Measurements from ENCODE around the gene LAMTOR3. TPM values are rescaled to one million over a fixed set of nuclear protein-coding genes. Genes with fewer than 3 reads are reported as not detected.
A peak's percentile ranks its signal among the peaks of the same experiment; 100 is the strongest.

LAMTOR3 gene
- total RNA-seq, 1 donor from 2014 or later = 29.7 TPM

- peaks cover 44% of the 10 kb centered on the region for H3K36me3 Mint-ChIP-seq (ENCODE audit: low read depth)
- peak overlapping the region; percentile 96 for H3K27ac Mint-ChIP-seq
- no peaks in the 10 kb centered on the region for H3K9me3 Mint-ChIP-seq
- peaks cover 88% of the 10 kb centered on the region for H3K4me1 Mint-ChIP-seq (ENCODE audit: low read depth)
- no peak for DNase-seq (ENCODE audit: low spot score)
- H3K4me3 Mint-ChIP-seq = no peak overlapping the region
- no peaks in the 10 kb centered on the region for H3K27me3 Mint-ChIP-seq (ENCODE audit: insufficient read depth)
- intact Hi-C loops (cut with micrococcal nuclease) = no loop called here
Measured at GRCh38 chr4:99857307-99857706, 36.9 kb downstream of the LAMTOR3 start.

- Mint-ChIP-seq H3K27me3 (ENCODE audit: insufficient read depth) (no peaks in the 10 kb centered on the region), H3K4me1 (ENCODE audit: low read depth) (peaks cover 86% of the 10 kb centered on the region), H3K36me3 (ENCODE audit: low read depth) (peaks cover 44% of the 10 kb centered on the region), H3K27ac (peak overlapping the region; percentile 96), H3K9me3 (no peaks in the 10 kb centered on the region), H3K4me3 (peak overlapping the region; percentile 51)
- DNase-seq (ENCODE audit: low spot score) = peak; percentile 32
- intact Hi-C loops (cut with micrococcal nuclease) = loop anchor here (1.0 kb wide), 2 partner anchors 9 to 12 kb away; no protein-coding TSS in a partner anchor
Measured at GRCh38 chr4:99856166-99856565, 38.1 kb downstream of the LAMTOR3 start.

- Mint-ChIP-seq H3K4me3 (peak overlapping the region; percentile 59), H3K27me3 (ENCODE audit: insufficient read depth) (no peaks in the 10 kb centered on the region), H3K36me3 (ENCODE audit: low read depth) (peaks cover 47% of the 10 kb centered on the region), H3K9me3 (no peaks in the 10 kb centered on the region), H3K4me1 (ENCODE audit: low read depth) (peaks cover 86% of the 10 kb centered on the region), H3K27ac (peak overlapping the region; percentile 71)
- intact Hi-C loops (cut with micrococcal nuclease) = loop anchor here (1.0 kb wide), 2 partner anchors 8 to 13 kb away; no protein-coding TSS in a partner anchor
- no peak for DNase-seq (ENCODE audit: low spot score)
Measured at GRCh38 chr4:99855678-99856077, 38.5 kb downstream of the LAMTOR3 start.

GRCh38 chr4:99853999-99854398, 40.2 kb downstream of the LAMTOR3 start:
- peaks cover 84% of the 10 kb centered on the region for H3K4me1 Mint-ChIP-seq (ENCODE audit: low read depth)
- intact Hi-C loops (cut with micrococcal nuclease) = loop anchor here (2.0 to 5.0 kb wide), 5 partner anchors 228 to 1563 kb away; no protein-coding TSS in a partner anchor
- peak overlapping the region; percentile 71 for H3K27ac Mint-ChIP-seq
- no peaks in the 10 kb centered on the region for H3K9me3 Mint-ChIP-seq
- no peak overlapping the region for H3K4me3 Mint-ChIP-seq
- no peak for DNase-seq (ENCODE audit: low spot score)
- peaks cover 46% of the 10 kb centered on the region for H3K36me3 Mint-ChIP-seq (ENCODE audit: low read depth)
- H3K27me3 Mint-ChIP-seq (ENCODE audit: insufficient read depth) = no peaks in the 10 kb centered on the region

GRCh38 chr4:99853190-99853589, 41.0 kb downstream of the LAMTOR3 start:
- Mint-ChIP-seq H3K4me3 (peak overlapping the region; percentile 6), H3K27me3 (ENCODE audit: insufficient read depth) (no peaks in the 10 kb centered on the region), H3K27ac (peak overlapping the region; percentile 22), H3K36me3 (ENCODE audit: low read depth) (peaks cover 48% of the 10 kb centered on the region), H3K4me1 (ENCODE audit: low read depth) (peaks cover 88% of the 10 kb centered on the region), H3K9me3 (no peaks in the 10 kb centered on the region)
- intact Hi-C loops (cut with micrococcal nuclease) = loop anchor here (2.0 to 5.0 kb wide), 5 partner anchors 229 to 1564 kb away; no protein-coding TSS in a partner anchor
- no peak for DNase-seq (ENCODE audit: low spot score)

GRCh38 chr4:99852199-99852749, 42.0 kb downstream of the LAMTOR3 start:
- H3K9me3 Mint-ChIP-seq = no peaks in the 10 kb centered on the region
- H3K27ac Mint-ChIP-seq = peak overlapping the region; percentile 95
- peak overlapping the region; percentile 67 for H3K4me3 Mint-ChIP-seq
- DNase-seq (ENCODE audit: low spot score) = no peak
- H3K27me3 Mint-ChIP-seq (ENCODE audit: insufficient read depth) = no peaks in the 10 kb centered on the region
- intact Hi-C loops (cut with micrococcal nuclease) = loop anchor here (1.0 to 5.0 kb wide), 6 partner anchors 9 to 1565 kb away; no protein-coding TSS in a partner anchor
- H3K4me1 Mint-ChIP-seq (ENCODE audit: low read depth) = peaks cover 88% of the 10 kb centered on the region
- peaks cover 45% of the 10 kb centered on the region for H3K36me3 Mint-ChIP-seq (ENCODE audit: low read depth)

GRCh38 chr4:99848591-99849001, 45.6 kb downstream of the LAMTOR3 start:
- no peaks in the 10 kb centered on the region for H3K27me3 Mint-ChIP-seq (ENCODE audit: insufficient read depth)
- intact Hi-C loops (cut with micrococcal nuclease) = loop anchor here (2.0 to 5.0 kb wide), 4 partner anchors 46 to 1246 kb away; partner anchors contain the start of gene LAMTOR3
- H3K36me3 Mint-ChIP-seq (ENCODE audit: low read depth) = peaks cover 29% of the 10 kb centered on the region
- peaks cover 88% of the 10 kb centered on the region for H3K4me1 Mint-ChIP-seq (ENCODE audit: low read depth)
- peak overlapping the region; percentile 65 for H3K4me3 Mint-ChIP-seq
- peak overlapping the region; percentile 95 for H3K27ac Mint-ChIP-seq
- DNase-seq (ENCODE audit: low spot score) = no peak
- no peaks in the 10 kb centered on the region for H3K9me3 Mint-ChIP-seq

GRCh38 chr4:99847362-99847976, 46.8 kb downstream of the LAMTOR3 start:
- Mint-ChIP-seq H3K27ac (peak overlapping the region; percentile 95), H3K27me3 (ENCODE audit: insufficient read depth) (no peaks in the 10 kb centered on the region), H3K9me3 (no peaks in the 10 kb centered on the region), H3K4me1 (ENCODE audit: low read depth) (peaks cover 83% of the 10 kb centered on the region), H3K4me3 (peak overlapping the region; percentile 59), H3K36me3 (ENCODE audit: low read depth) (peaks cover 25% of the 10 kb centered on the region)
- intact Hi-C loops (cut with micrococcal nuclease) = loop anchor here (1.0 to 5.0 kb wide), 9 partner anchors 9 to 1245 kb away; partner anchors contain the start of gene DAPP1
- DNase-seq (ENCODE audit: low spot score) = no peak

GRCh38 chr4:99846891-99847290, 47.3 kb downstream of the LAMTOR3 start:
- Mint-ChIP-seq H3K36me3 (ENCODE audit: low read depth) (peaks cover 30% of the 10 kb centered on the region), H3K9me3 (no peaks in the 10 kb centered on the region), H3K4me3 (peak overlapping the region; percentile 59), H3K27ac (peak overlapping the region; percentile 95), H3K4me1 (ENCODE audit: low read depth) (peaks cover 83% of the 10 kb centered on the region), H3K27me3 (ENCODE audit: insufficient read depth) (no peaks in the 10 kb centered on the region)
- DNase-seq (ENCODE audit: low spot score) = no peak
- intact Hi-C loops (cut with micrococcal nuclease) = loop anchor here (1.0 to 5.0 kb wide), 9 partner anchors 9 to 1245 kb away; partner anchors contain the start of gene DAPP1

- peak overlapping the region; percentile 87 for H3K27ac Mint-ChIP-seq
- H3K9me3 Mint-ChIP-seq = no peaks in the 10 kb centered on the region
- no peaks in the 10 kb centered on the region for H3K27me3 Mint-ChIP-seq (ENCODE audit: insufficient read depth)
- no peak for DNase-seq (ENCODE audit: low spot score)
- H3K36me3 Mint-ChIP-seq (ENCODE audit: low read depth) = peaks cover 39% of the 10 kb centered on the region
- intact Hi-C loops (cut with micrococcal nuclease) = loop anchor here (2.0 to 5.0 kb wide), 5 partner anchors 39 to 1244 kb away; no protein-coding TSS in a partner anchor
- H3K4me1 Mint-ChIP-seq (ENCODE audit: low read depth) = peaks cover 83% of the 10 kb centered on the region
- H3K4me3 Mint-ChIP-seq = peak overlapping the region; percentile 61
Measured at GRCh38 chr4:99845708-99846469, 48.3 kb downstream of the LAMTOR3 start.

- intact Hi-C loops (cut with micrococcal nuclease) = loop anchor here (5.0 kb wide), 3 partner anchors 913 to 1243 kb away; no protein-coding TSS in a partner anchor
- Mint-ChIP-seq H3K27me3 (ENCODE audit: insufficient read depth) (no peaks in the 10 kb centered on the region), H3K9me3 (no peaks in the 10 kb centered on the region), H3K36me3 (ENCODE audit: low read depth) (peaks cover 38% of the 10 kb centered on the region), H3K27ac (peak overlapping the region; percentile 87), H3K4me1 (ENCODE audit: low read depth) (peaks cover 78% of the 10 kb centered on the region), H3K4me3 (peak overlapping the region; percentile 61)
- no peak for DNase-seq (ENCODE audit: low spot score)
Measured at GRCh38 chr4:99845179-99845578, 49.0 kb downstream of the LAMTOR3 start.

- Mint-ChIP-seq H3K4me3 (no peak overlapping the region), H3K9me3 (no peaks in the 10 kb centered on the region), H3K27ac (no peak overlapping the region), H3K4me1 (ENCODE audit: low read depth) (peaks cover 71% of the 10 kb centered on the region), H3K36me3 (ENCODE audit: low read depth) (peaks cover 39% of the 10 kb centered on the region), H3K27me3 (ENCODE audit: insufficient read depth) (no peaks in the 10 kb centered on the region)
- intact Hi-C loops (cut with micrococcal nuclease) = no loop called here
- DNase-seq (ENCODE audit: low spot score) = no peak
Measured at GRCh38 chr4:99844048-99844447, 50.2 kb downstream of the LAMTOR3 start.

Measured in activated T-helper 1 cell treated with anti-CD3 and anti-CD28 coated beads, Interleukin-12 subunit alpha, Interleukin-12 subunit beta, Interleukin-2, Interleukin-4 antibody, amounts not matched to agents 30 ng/mL and 10 ng/mL and 1 ng/mL, durations not matched to agents 14 hours and 24 hours and 36 hours (primary cell).